Measurements from ENCODE around the gene ST7.

DNA sequence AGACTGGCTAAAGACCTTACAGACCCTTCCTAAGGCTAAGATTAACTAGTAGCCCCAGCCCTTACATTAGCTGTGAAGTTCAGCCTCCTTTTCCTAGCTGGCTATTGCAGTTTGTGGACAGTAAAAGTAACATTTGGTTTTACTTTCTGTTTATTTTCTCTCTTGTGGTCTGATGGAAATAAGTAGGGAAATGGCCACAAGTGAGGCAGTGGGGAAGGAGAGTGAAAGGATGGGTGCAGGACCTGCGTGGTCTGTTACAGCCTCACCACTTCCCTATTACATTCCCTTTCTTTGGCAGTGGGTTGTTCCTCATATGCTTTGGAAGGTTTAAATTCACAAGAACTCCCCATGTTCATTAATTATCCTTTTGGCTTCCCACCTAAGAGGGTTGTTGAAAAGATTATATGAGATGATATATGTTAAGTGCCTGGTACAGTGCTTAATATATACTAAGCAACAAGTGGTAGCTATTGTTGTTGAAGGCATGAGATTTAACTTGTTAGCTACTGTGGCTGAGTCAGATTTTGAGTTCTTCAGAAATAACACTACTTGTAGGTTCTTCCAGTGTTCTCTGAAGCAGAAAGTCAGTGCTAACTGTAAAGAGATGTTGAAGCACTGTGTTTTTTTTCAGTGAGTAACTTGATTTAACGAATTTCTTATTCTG, 181.7 kb downstream of the ST7 start:
- TF ChIP-seq FOXA1 (IDR thresholded peaks at IDR 0.05) (no peak), TARDBP (IDR thresholded peaks at IDR 0.05) (no peak), BHLHE40 (IDR thresholded peaks at IDR 0.05; ENCODE audit: borderline replicate concordance) (no peak), NFRKB (IDR thresholded peaks at IDR 0.05) (no peak)

Data from HEK293T (cell line).